BE2C (cell line): ENCODE data around the gene OLFM3. TPM values are rescaled to one million over a fixed set of nuclear protein-coding genes. Genes with fewer than 3 reads are reported as not detected.

Experiments
- DNase-seq: peaks from one replicate; pipeline ENCODE4 v3.0.0-alpha.2; 2020
- H3K27me3 ChIP-seq: fragments of 250-450 bp; sonication (Bioruptor Pico); 2 replicates; pipeline ENCODE4 v1.5.1; 2020; ENCODE audit warnings: mild to moderate bottlenecking
- H3K36me3 ChIP-seq: fragments of 250-450 bp; sonication (Bioruptor Pico); 2 replicates; pipeline ENCODE4 v1.5.1; 2020; ENCODE audit warnings: mild to moderate bottlenecking
- H3K4me1 ChIP-seq: fragments of 250-450 bp; sonication (Bioruptor Pico); 2 replicates; pipeline ENCODE4 v1.5.1; 2020
- H3K4me3 ChIP-seq: 2 replicates; pipeline ENCODE4 v1.5.1; 2011; ENCODE audit warnings: low read depth, low read length
- H3K9me3 ChIP-seq: fragments of 250-450 bp; sonication (Bioruptor Pico); 2 replicates; pipeline ENCODE4 v1.5.1; 2020
- CTCF ChIP-seq: IDR thresholded peaks from 2 replicates; pipeline ENCODE4 v1.5.1; 2012; ENCODE audit warnings: mild to moderate bottlenecking, low read depth, low read length
- polyA plus RNA-seq: library from polyadenylated mRNA; unstranded; fragments of >200 nt; gene quantifications from one replicate; pipeline ENCODE4 v1.2.1, GENCODE V29; 2012; ENCODE audit warnings: low read depth, missing spikeins; ENCODE audit not compliant: insufficient read length, insufficient read depth

The OLFM3 gene
- polyA plus RNA-seq = 14.6 TPM

- DNase-seq = peak; percentile 85
- Histone ChIP-seq H3K27me3 (no peaks in the 10 kb centered on the region), H3K4me1 (peaks cover 9% of the 10 kb centered on the region), H3K9me3 (no peaks in the 10 kb centered on the region), H3K4me3 (peak within 1 kb of the TSS; percentile 91), H3K36me3 (no peaks in the 10 kb centered on the region)
- peak; percentile 8; the same call in 1 of the 2 replicates for TF ChIP-seq CTCF
Observed at GRCh38 chr1:101996825-101997465, at the start of gene OLFM3. Gene OLFM3 (minus strand): TSS chr1:101996926.

GRCh38 chr1:102045752-102046151, 49.0 kb upstream of the OLFM3 start:
- DNase-seq = no peak
- Histone ChIP-seq H3K36me3 (no peaks in the 10 kb centered on the region), H3K9me3 (no peaks in the 10 kb centered on the region), H3K4me1 (no peaks in the 10 kb centered on the region), H3K27me3 (no peaks in the 10 kb centered on the region), H3K4me3 (no peak overlapping the region)
- TF ChIP-seq CTCF = no peak

DNA sequence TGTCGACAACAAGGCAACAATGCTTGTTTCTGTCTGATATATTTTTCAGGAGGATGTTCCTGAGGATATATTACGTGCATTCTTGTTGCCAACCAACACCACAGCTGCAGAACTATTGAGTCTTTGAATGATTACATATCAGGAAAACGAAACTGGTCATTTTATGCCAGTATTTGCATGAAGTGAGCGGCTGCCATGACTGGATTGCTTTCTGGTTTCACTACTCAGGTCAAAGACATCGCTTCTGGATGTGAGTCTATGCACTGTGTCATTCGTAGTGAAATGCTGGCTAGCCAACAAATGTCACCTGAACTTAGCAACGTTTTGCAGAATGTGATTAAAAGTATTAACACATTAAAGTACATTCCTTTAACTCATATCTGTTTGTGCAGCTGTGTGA, 35.8 kb upstream of the OLFM3 start:
- DNase-seq = no peak
- H3K36me3 ChIP-seq = no peaks in the 10 kb centered on the region
- no peak for TF ChIP-seq CTCF

GRCh38 chr1:102019530-102019929, 22.8 kb upstream of the OLFM3 start:
- no peak for TF ChIP-seq CTCF
- Histone ChIP-seq H3K36me3 (no peaks in the 10 kb centered on the region), H3K9me3 (no peaks in the 10 kb centered on the region; the same call in 1 of the 2 replicates), H3K4me3 (no peak overlapping the region), H3K27me3 (no peaks in the 10 kb centered on the region), H3K4me1 (no peaks in the 10 kb centered on the region)
- no peak for DNase-seq

More for the DNA sequence above, 35.8 kb upstream of the OLFM3 start:
- H3K9me3 ChIP-seq = no peaks in the 10 kb centered on the region
- no peaks in the 10 kb centered on the region for H3K27me3 ChIP-seq
- no peak overlapping the region for H3K4me3 ChIP-seq
- H3K4me1 ChIP-seq = peaks cover 5% of the 10 kb centered on the region; the same call in 1 of the 2 replicates

DNA sequence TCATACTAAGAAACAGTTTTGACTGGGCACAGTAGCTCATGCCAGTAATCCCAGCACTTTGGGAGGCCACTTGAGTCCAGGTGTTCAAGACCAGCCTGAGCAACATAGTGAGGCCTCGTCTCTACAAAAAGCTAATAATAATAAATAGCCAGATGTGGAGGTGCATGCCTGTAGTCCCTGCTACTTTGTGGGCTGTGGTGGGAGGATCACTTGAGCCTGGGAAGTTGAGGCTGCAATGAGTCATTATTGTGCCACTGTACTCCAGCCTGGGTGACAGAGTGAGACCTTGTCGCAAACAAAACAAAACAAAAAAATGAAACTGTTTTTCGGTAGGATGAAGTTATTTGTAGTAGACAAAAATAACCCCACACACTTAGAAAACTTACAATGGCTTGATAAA, 19.0 kb upstream of the OLFM3 start:
- no peak for TF ChIP-seq CTCF
- no peak overlapping the region for H3K4me3 ChIP-seq
- H3K36me3 ChIP-seq = no peaks in the 10 kb centered on the region
- H3K9me3 ChIP-seq = no peaks in the 10 kb centered on the region; the same call in none of the 2 replicates
- no peaks in the 10 kb centered on the region for H3K4me1 ChIP-seq
- DNase-seq = no peak
- H3K27me3 ChIP-seq = no peaks in the 10 kb centered on the region

- no peak for TF ChIP-seq CTCF
- DNase-seq = no peak
- H3K27me3 ChIP-seq = no peaks in the 10 kb centered on the region
- H3K4me1 ChIP-seq = no peaks in the 10 kb centered on the region; the same call in 1 of the 2 replicates
- H3K4me3 ChIP-seq = no peak overlapping the region
- H3K9me3 ChIP-seq = no peaks in the 10 kb centered on the region
- H3K36me3 ChIP-seq = no peaks in the 10 kb centered on the region
Observed at GRCh38 chr1:102002057-102002456, 5.3 kb upstream of the OLFM3 start.
